NCI-H82 treated with DMSO at 0.1 percent for 48 hours (cell line): Measurements from ENCODE around the gene ALCAM.

ENCODE experiments used
- DNase-seq: peaks from one replicate; lab custom pipeline; 2025; ENCODE audit not compliant: unreplicated experiment; lab: John Stamatoyannopoulos, UW

Gene ALCAM

GRCh38 chr3:105480768-105481167 lies 114.1 kb downstream of the ALCAM start:
- no peak for DNase-seq

GRCh38 chr3:105483476-105483875 lies 116.8 kb downstream of the ALCAM start:
- no peak for DNase-seq

- DNase-seq: no peak
Measured at GRCh38 chr3:105490045-105490444, 123.3 kb downstream of the ALCAM start.

GRCh38 chr3:105493305-105493892 lies 126.7 kb downstream of the ALCAM start:
- peak; percentile 56 for DNase-seq

DNA sequence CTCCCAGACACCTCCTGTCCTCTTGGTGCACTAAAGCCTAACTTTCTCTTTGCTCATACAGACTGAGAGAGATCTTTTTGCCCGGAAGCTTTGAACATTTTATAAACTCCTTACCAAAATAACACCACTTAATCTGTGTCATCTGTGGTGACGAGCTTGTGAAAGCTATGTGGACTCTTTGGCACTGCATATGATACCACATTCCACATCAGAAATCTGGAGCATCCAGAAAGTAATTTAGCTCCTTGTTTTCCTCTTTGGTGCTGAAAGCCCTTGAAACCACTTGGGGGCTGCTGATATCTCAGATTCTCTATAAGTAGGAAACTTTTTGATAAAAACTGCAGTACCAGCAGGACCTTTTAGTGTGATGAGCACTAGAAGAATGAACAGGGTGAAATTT lies 128.3 kb downstream of the ALCAM start:
- DNase-seq: no peak

DNA sequence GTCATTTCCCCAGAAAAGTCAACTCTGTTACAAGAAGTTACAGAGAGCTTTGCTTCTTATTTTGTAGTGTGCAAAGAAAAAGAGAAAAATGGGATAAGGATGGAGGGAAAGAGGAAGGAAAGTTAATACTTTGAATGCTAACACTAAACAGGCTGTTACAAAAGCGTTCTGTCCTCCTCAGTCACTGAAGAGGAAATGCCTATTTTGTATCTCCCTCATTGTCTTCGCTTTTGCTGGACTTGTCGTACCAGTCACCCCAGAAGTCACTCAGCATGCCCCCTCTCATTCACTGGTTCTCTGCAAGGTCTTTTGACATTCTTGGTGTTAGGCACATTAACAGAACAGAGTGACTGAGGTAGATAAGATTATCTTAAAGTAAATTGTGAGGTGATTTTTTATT lies 129.6 kb downstream of the ALCAM start:
- DNase-seq: no peak

DNA sequence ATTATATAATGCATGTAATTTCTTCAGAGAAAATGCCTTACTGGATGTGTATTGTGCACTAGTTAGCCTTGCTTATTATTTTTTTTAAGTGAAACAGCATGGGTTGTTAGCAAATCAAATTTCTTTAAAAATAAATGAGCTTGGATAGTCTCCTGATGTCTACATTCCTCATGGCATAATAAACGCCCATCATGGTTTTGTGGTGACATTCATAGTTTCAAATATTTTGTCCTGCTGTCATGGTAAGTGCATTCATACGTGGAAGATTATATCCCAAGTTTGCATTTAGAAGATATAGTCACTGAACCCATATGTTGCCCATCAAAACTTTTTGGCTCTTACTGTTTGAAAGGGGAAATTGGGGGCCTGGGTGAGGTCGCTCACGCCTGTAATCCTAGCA lies 130.7 kb downstream of the ALCAM start:
- no peak for DNase-seq

GRCh38 chr3:105499961-105500360 lies 133.3 kb downstream of the ALCAM start:
- DNase-seq: no peak

GRCh38 chr3:105502333-105502732 lies 135.6 kb downstream of the ALCAM start:
- DNase-seq: no peak

GRCh38 chr3:105503191-105503593 lies 136.5 kb downstream of the ALCAM start:
- DNase-seq: no peak

GRCh38 chr3:105504440-105504951 lies 137.8 kb downstream of the ALCAM start:
- DNase-seq: no peak

DNA sequence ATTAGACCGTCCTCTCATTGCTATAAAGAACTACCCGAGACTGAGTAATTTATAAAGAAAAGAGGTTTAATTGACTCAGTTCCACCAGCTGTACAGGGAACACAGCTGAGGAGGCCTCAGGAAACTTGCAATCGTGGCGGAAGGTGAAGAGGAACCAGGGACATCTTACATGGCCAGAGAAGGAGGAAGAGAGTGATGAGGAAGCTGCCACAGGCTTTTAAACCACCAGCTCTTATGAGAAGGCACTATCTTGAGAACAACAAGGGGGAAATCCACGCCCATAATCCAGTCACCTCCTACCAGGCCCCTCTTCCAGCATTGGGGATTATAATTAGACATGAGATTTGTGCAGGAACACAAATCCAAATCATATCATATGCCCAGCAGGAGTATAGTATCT lies 138.5 kb downstream of the ALCAM start:
- no peak for DNase-seq

- no peak for DNase-seq
Measured at GRCh38 chr3:105511031-105511430, 144.3 kb downstream of the ALCAM start.

GRCh38 chr3:105512061-105512460 lies 145.4 kb downstream of the ALCAM start:
- no peak for DNase-seq

- DNase-seq: no peak
Measured at GRCh38 chr3:105513042-105513441, 146.3 kb downstream of the ALCAM start.

DNA sequence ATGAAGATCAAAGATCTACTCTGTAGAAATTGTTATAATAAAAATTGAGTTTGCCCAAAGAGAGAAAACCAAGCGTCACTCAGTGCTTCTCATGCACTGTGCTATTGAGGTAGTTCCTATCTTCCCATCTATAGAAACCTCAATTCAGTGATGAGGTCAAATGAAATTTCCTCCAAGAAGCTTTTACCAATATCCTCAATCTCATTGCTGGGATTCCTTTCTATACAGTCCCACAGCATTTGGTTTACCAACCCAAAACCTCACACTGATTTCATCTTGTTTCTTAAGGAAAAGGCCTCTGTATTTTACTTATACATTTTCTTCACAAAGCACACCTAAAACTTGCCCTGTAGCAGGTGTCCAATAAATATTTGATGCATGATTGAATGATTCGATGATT lies 147.2 kb downstream of the ALCAM start:
- no peak for DNase-seq

DNA sequence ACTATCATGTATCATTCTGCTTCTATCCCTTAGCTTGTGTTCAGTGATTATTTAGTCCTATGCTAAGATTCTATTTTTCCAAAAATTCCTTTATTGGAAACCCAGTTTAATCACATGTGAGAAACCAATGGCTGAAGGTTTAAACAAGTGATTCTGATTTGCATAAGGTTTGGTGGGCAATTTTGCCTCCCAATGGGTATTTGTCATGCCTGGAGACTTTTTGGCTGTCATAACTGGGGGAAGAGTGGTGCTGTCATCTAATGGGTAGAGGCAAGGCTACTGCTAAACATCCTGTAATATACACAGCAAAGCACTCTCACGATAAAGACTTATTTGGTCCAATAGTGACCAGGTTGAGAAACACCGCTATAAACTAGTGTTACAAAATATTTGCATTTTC lies 148.7 kb downstream of the ALCAM start:
- DNase-seq: no peak

DNA sequence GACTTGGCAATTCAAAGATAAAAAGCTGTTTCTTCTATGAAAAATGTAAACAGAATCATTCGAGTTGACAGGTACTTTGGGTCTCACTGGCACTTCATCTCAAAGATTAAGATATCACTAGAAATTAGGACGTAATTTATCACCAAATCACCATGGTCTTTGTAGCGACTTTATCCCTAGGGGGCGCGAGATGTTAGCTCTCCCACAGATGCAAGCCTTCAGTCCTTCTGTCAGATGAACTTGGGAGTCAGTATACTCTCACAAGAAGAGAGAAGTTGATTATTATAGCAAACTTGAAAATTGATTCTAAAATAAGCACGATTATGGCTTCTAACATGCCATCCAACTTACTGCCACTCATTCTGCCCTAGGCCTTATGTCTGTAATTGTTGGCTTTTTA lies 150.3 kb downstream of the ALCAM start:
- no peak for DNase-seq

DNA sequence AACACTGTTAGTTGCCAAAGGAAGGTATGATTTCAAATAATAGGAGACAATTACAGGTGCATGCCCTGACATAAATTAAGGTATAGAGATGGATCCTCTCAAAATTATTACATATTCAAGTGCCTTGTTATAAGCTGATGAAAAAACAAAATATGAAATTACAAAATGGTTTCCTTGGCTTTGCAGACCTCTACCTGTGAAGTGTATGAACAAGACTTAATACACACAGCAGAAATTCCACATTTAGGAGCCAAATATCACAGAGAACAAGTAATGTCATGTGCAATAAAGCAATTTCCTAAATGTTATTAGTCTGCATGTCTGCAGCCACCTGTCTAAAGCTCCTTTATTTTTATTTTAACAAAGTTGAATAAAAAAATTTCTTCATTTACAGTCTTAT lies 151.5 kb downstream of the ALCAM start:
- no peak for DNase-seq

DNA sequence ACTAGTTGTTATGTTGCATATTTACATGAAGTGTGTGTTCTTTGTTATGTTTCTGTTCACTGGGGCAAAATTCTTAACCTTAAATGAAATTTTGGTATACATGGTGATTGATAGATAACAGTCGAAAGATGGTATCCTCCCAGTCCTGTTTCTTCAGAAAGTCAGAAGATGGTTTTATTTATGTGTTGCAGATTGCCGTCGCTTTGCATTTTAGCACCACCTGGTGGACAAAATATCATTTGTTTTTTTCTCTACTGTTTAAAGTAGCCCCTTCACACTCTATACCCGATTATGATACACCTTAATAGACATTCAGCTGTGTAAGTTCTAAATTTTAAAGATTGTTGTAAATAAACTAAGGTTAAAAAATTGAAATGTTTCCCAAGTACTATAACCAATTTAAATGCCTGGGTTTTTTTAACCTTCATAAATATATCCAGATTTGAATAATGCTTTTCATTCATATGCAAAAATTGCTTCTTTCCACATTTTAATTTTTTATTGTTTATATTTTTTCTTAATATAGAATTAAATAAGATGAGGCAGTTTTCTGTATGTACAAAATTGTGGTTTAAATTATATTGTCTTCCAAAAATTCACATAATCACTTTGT lies 152.2 kb downstream of the ALCAM start:
- peak; percentile 74 for DNase-seq

GRCh38 chr3:105521770-105522169 lies 155.1 kb downstream of the ALCAM start:
- no peak for DNase-seq

GRCh38 chr3:105523501-105523900 lies 156.8 kb downstream of the ALCAM start:
- no peak for DNase-seq

DNA sequence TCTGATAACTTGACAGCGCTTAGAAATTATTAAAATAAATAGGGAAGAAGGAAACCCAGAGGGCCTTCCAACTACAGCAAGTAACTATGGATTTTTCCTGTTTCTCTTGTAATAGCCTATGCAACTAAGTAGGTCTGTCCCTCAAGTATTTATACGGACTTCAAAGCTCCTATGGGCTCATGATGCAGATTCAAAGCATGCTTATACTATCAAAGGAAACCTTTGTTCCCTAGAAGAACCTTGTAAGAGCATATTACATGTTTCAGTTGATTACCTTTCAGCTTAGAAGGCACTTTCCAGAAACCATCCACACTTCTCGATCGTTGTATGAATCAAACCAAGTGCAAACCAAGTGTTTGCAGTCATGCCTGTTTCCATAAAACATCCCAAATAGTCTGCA lies 158.8 kb downstream of the ALCAM start:
- no peak for DNase-seq
